H9 (cell line): ENCODE data around the gene SPHK2. TPM values are rescaled to one million over a fixed set of nuclear protein-coding genes. Genes with fewer than 3 reads are reported as not detected.
"Not testable (repeated sequence)": the region's sequence is repeated elsewhere in the genome, so short reads cannot be mapped to it uniquely, and the experiment has no call there.

Experiments
- DNase-seq: peaks from one replicate; pipeline ENCODE4 v3.0.0-alpha.2; 2017
- H2AFZ ChIP-seq: one replicate; pipeline ENCODE4 v1.6.1; 2013; ENCODE audit warnings: mild to moderate bottlenecking, low read length, control low read depth, moderate library complexity
- H2AK5ac ChIP-seq: 2 replicates; pipeline ENCODE4 v1.6.1; 2013; ENCODE audit warnings: low read length, control low read depth, mixed read lengths; ENCODE audit not compliant: insufficient read length
- H2BK120ac ChIP-seq: one replicate; pipeline ENCODE4 v1.6.1; 2013; ENCODE audit warnings: low read depth, mild to moderate bottlenecking, low read length, control low read depth, inconsistent platforms; ENCODE audit not compliant: poor library complexity, severe bottlenecking
- H2BK12ac ChIP-seq: 2 replicates; pipeline ENCODE4 v1.6.1; 2013; ENCODE audit warnings: low read length, control low read depth, mixed read lengths, low read depth; ENCODE audit not compliant: insufficient read length
- H2BK15ac ChIP-seq: 2 replicates; pipeline ENCODE4 v1.6.1; 2013; ENCODE audit warnings: low read depth, low read length, control low read depth
- H2BK20ac ChIP-seq: one replicate; pipeline ENCODE4 v1.6.1; 2013; ENCODE audit warnings: low read depth, mild to moderate bottlenecking, low read length, control low read depth, inconsistent platforms; ENCODE audit not compliant: poor library complexity, severe bottlenecking
- H2BK5ac ChIP-seq: 2 replicates; pipeline ENCODE4 v1.6.1; 2013; ENCODE audit warnings: low read length, control low read depth, mixed read lengths; ENCODE audit not compliant: insufficient read length
- H3K14ac ChIP-seq: 2 replicates; pipeline ENCODE4 v1.6.1; 2013; ENCODE audit warnings: low read length, control low read depth; ENCODE audit not compliant: insufficient read depth
- H3K18ac ChIP-seq: 2 replicates; pipeline ENCODE4 v1.6.1; 2013; ENCODE audit warnings: low read depth, mild to moderate bottlenecking, mixed read lengths, low read length, control low read depth; ENCODE audit not compliant: insufficient read length
- H3K23ac ChIP-seq: 2 replicates; pipeline ENCODE4 v1.6.1; 2013; ENCODE audit warnings: low read length, control low read depth, mixed read lengths, low read depth; ENCODE audit not compliant: insufficient read length
- H3K23me2 ChIP-seq: 2 replicates; pipeline ENCODE4 v1.6.1; 2013; ENCODE audit warnings: low read depth, mild to moderate bottlenecking, mixed read lengths, low read length, control low read depth; ENCODE audit not compliant: insufficient read length, poor library complexity, severe bottlenecking
- H3K27ac ChIP-seq: 2 replicates; pipeline ENCODE4 v1.5.1; 2013; ENCODE audit warnings: low read length, control low read depth, mixed read lengths, low read depth; ENCODE audit not compliant: insufficient read length
- H3K27me3 ChIP-seq: 2 replicates; pipeline ENCODE4 v1.6.1; 2013; ENCODE audit warnings: low read length, control low read depth, inconsistent platforms; ENCODE audit not compliant: insufficient read depth
- H3K4ac ChIP-seq: 2 replicates; pipeline ENCODE4 v1.6.1; 2013; ENCODE audit warnings: low read depth, mild to moderate bottlenecking, control low read depth, inconsistent platforms, low read length, moderate library complexity
- H3K4me1 ChIP-seq: 2 replicates; pipeline ENCODE4 v1.6.1; 2013; ENCODE audit warnings: low read length, control low read depth, inconsistent platforms; ENCODE audit not compliant: insufficient read depth
- H3K4me2 ChIP-seq: 2 replicates; pipeline ENCODE4 v1.6.1; 2013; ENCODE audit warnings: low read length, control low read depth, mixed read lengths; ENCODE audit not compliant: insufficient read length, insufficient read depth
- H3K56ac ChIP-seq: 2 replicates; pipeline ENCODE4 v1.6.1; 2013; ENCODE audit warnings: low read depth, mild to moderate bottlenecking, mixed read lengths, low read length, control low read depth; ENCODE audit not compliant: insufficient read length
- H3K79me1 ChIP-seq: 2 replicates; pipeline ENCODE4 v1.6.1; 2013; ENCODE audit warnings: low read depth, mild to moderate bottlenecking, moderate library complexity, low read length, control low read depth, inconsistent platforms; ENCODE audit not compliant: insufficient read depth, poor library complexity, severe bottlenecking
- H3K79me2 ChIP-seq: 2 replicates; pipeline ENCODE4 v1.6.1; 2013; ENCODE audit warnings: low read length, control low read depth, inconsistent platforms; ENCODE audit not compliant: insufficient read depth
- H3K9ac ChIP-seq: 2 replicates; pipeline ENCODE4 v1.6.1; 2013; ENCODE audit warnings: low read length, control low read depth, mixed read lengths; ENCODE audit not compliant: insufficient read length; ENCODE audit errors: extremely low read depth
- H3K9me3 ChIP-seq: one replicate; pipeline ENCODE4 v1.6.1; 2013; ENCODE audit warnings: low read depth, low read length, inconsistent platforms; ENCODE audit not compliant: control insufficient read depth
- H3T11ph ChIP-seq: one replicate; pipeline ENCODE4 v1.6.1; 2013; ENCODE audit warnings: mild to moderate bottlenecking, low read length, control low read depth, inconsistent platforms
- H4K20me1 ChIP-seq: one replicate; pipeline ENCODE4 v1.6.1; 2013; ENCODE audit not compliant: control insufficient read depth, insufficient read length, insufficient read depth
- H4K5ac ChIP-seq: 2 replicates; pipeline ENCODE4 v1.6.1; 2013; ENCODE audit warnings: low read depth, mild to moderate bottlenecking, mixed read lengths, low read length, control low read depth; ENCODE audit not compliant: insufficient read length
- H4K8ac ChIP-seq: replicated peaks from 2 replicates; pipeline ENCODE4 v1.6.1; 2013; ENCODE audit warnings: low read length, control low read depth, mixed read lengths, low read depth; ENCODE audit not compliant: insufficient read length
- H4K91ac ChIP-seq: 2 replicates; pipeline ENCODE4 v1.6.1; 2013; ENCODE audit warnings: low read depth, mild to moderate bottlenecking, moderate library complexity, mixed read lengths, low read length, control low read depth; ENCODE audit not compliant: insufficient read length
- H3K27ac Mint-ChIP-seq, 3 experiments: 2 replicates in 2 of 3; 3 replicates in 1 of 3; pipeline ENCODE4 v1.8.0; 2020 to 2021; ENCODE audit warnings: mixed read lengths in 3 of 3, mild to moderate bottlenecking in 1 of 3, moderate library complexity in 1 of 3
- H3K27me3 Mint-ChIP-seq: 2 replicates; pipeline ENCODE4 v1.8.0; 2021; ENCODE audit warnings: low read depth, mild to moderate bottlenecking, moderate library complexity, mixed read lengths
- H3K36me3 Mint-ChIP-seq, 3 experiments: 2 replicates in 2 of 3; 3 replicates in 1 of 3; pipeline ENCODE4 v1.8.0; 2020 to 2021; ENCODE audit warnings: low read depth in 3 of 3, mixed read lengths in 3 of 3; ENCODE audit not compliant: insufficient read depth in 1 of 3
- H3K4me1 Mint-ChIP-seq, 2 experiments: 2 replicates each; pipeline ENCODE4 v1.8.0; 2020; ENCODE audit warnings: mixed read lengths in 2 of 2
- H3K4me3 Mint-ChIP-seq, 2 experiments: 2 replicates in 1 of 2; 3 replicates in 1 of 2; pipeline ENCODE4 v1.8.0; 2020 to 2021; ENCODE audit warnings: mild to moderate bottlenecking in 2 of 2, mixed read lengths in 2 of 2, moderate library complexity in 1 of 2
- H3K9me3 Mint-ChIP-seq, 2 experiments: 2 replicates in 1 of 2; 3 replicates in 1 of 2; pipeline ENCODE4 v1.8.0; 2020; ENCODE audit warnings: mild to moderate bottlenecking in 2 of 2, mixed read lengths in 2 of 2, moderate library complexity in 1 of 2
- CTCF ChIP-seq: fragments of 200-600 bp; sonication (generic); conservative IDR thresholded peaks from 3 replicates; pipeline ENCODE4 v1.8.0; 2021; ENCODE audit warnings: antibody characterized with exemption, mild to moderate bottlenecking
- WGBS: extraction: QIAGEN DNeasy Blood & Tissue Kit; methylation state at CpG from one replicate; pipeline ENCODE4 v1.1.7; 2013; ENCODE audit warnings: missing lambda C conversion rate, low lambda C conversion rate, mixed read lengths; ENCODE audit not compliant: insufficient read length; ENCODE audit errors: extremely low coverage; 5-methylcytosine and 5-hydroxymethylcytosine counted together
- total RNA-seq: library from RNA; stranded (reverse); gene quantifications from 2 replicates; pipeline ENCODE4 v1.2.1, GENCODE V29; 2021

SPHK2 gene
- total RNA-seq, 1 experiment from 2014 or later = 57.2 TPM

- Mint-ChIP-seq H3K4me3 (no peak overlapping the region), H3K27ac (0 out of 7 replicates have a peak overlapping the region, but pooled peaks of 1 of the 3 experiments have one; percentile 0), H3K9me3 (peaks cover 5 to 6% of the 10 kb centered on the region in 2 experiments; a peak in 3 of 5 replicates), H3K4me1 (peaks cover 16 to 20% of the 10 kb centered on the region in 2 experiments), H3K36me3 (peaks cover 0 to 6% (median 5%) of the 10 kb centered on the region in 3 experiments; a peak in 2 of 7 replicates), H3K27me3 (peaks cover 13% of the 10 kb centered on the region)
- no peak overlapping the region for H2BK20ac ChIP-seq
- H3K79me1 ChIP-seq = no peaks in the 10 kb centered on the region
- DNase-seq = no peak
- H3K9ac ChIP-seq = no peak overlapping the region
- no peak overlapping the region for H3K56ac ChIP-seq
- no peak overlapping the region for H3K27ac ChIP-seq
- H3K23ac ChIP-seq = no peak overlapping the region
- H4K91ac ChIP-seq = no peak overlapping the region
- no peak overlapping the region for H3K4ac ChIP-seq
- H2AK5ac ChIP-seq = no peak overlapping the region
- no peaks in the 10 kb centered on the region for H3K79me2 ChIP-seq
- no peak overlapping the region for H3T11ph ChIP-seq
- no peak overlapping the region for H3K4me2 ChIP-seq
- H3K27me3 ChIP-seq = no peaks in the 10 kb centered on the region
- H3K4me1 ChIP-seq = no peaks in the 10 kb centered on the region
- TF ChIP-seq CTCF = no peak
- no peak overlapping the region for H3K14ac ChIP-seq
- no peaks in the 10 kb centered on the region for H3K9me3 ChIP-seq
- H3K23me2 ChIP-seq = no peaks in the 10 kb centered on the region
- no peak overlapping the region for H3K18ac ChIP-seq
- H2BK5ac ChIP-seq = no peak overlapping the region
- no peak overlapping the region for H2BK15ac ChIP-seq
- H2AFZ ChIP-seq = no peak overlapping the region
- WGBS = no CpG with 5 or more reads among the region's 16 CpGs
- H2BK120ac ChIP-seq = no peak overlapping the region
- H4K5ac ChIP-seq = no peak overlapping the region
- no peak overlapping the region for H2BK12ac ChIP-seq
- H4K20me1 ChIP-seq = no peaks in the 10 kb centered on the region
- no peak overlapping the region for H4K8ac ChIP-seq
These were observed 37.7 kb downstream of the SPHK2 start for GRCh38 chr19:48656840-48657474.

GRCh38 chr19:48657828-48658227 lies 38.5 kb downstream of the SPHK2 start:
- H3K79me1 ChIP-seq, H2AFZ ChIP-seq, H3K27me3 ChIP-seq, H2BK20ac ChIP-seq, H2BK5ac ChIP-seq, H3K9me3 Mint-ChIP-seq, H3K56ac ChIP-seq, H3K23me2 ChIP-seq, H3K4me2 ChIP-seq, H3K36me3 Mint-ChIP-seq, H3K4me3 Mint-ChIP-seq, H3K9me3 ChIP-seq, H3K27ac ChIP-seq, H3K4me1 ChIP-seq, H2BK15ac ChIP-seq, H3K27ac Mint-ChIP-seq, H4K91ac ChIP-seq, H4K20me1 ChIP-seq, H3K14ac ChIP-seq, H4K8ac ChIP-seq, H2BK120ac ChIP-seq, H3K4ac ChIP-seq, H3K23ac ChIP-seq, H3K9ac ChIP-seq, H3T11ph ChIP-seq, H3K18ac ChIP-seq, DNase-seq, H2BK12ac ChIP-seq, H2AK5ac ChIP-seq, H3K79me2 ChIP-seq, H4K5ac ChIP-seq: not testable (repeated sequence)
- Mint-ChIP-seq H3K4me1 (peaks cover 13 to 16% of the 10 kb centered on the region in 2 experiments), H3K27me3 (peaks cover 16% of the 10 kb centered on the region)
- WGBS = no CpG with 5 or more reads among the region's 5 CpGs
